Measurements from ENCODE around the gene CBL.
"Not testable (repeated sequence)": the region's sequence is repeated elsewhere in the genome, so short reads cannot be mapped to it uniquely, and the experiment has no call there.

CBL gene

GRCh38 chr11:119184399-119184798 lies 21.7 kb upstream of the CBL start:
- DNase-seq (ENCODE audit: low read depth in 2 of 2) = not testable (repeated sequence)

GRCh38 chr11:119185981-119186634 lies 20.0 kb upstream of the CBL start:
- no peak for DNase-seq (ENCODE audit: low read depth in 2 of 2)

- no peak for DNase-seq (ENCODE audit: low read depth in 2 of 2)
These were observed 18.8 kb upstream of the CBL start for GRCh38 chr11:119187123-119187892.

GRCh38 chr11:119188067-119188466 lies 18.1 kb upstream of the CBL start:
- no peak for DNase-seq (ENCODE audit: low read depth in 2 of 2)

GRCh38 chr11:119188887-119189286 lies 17.3 kb upstream of the CBL start:
- DNase-seq (ENCODE audit: low read depth in 2 of 2) = no peak

- DNase-seq (ENCODE audit: low read depth in 2 of 2) = no peak
These were observed 16.7 kb upstream of the CBL start for GRCh38 chr11:119189393-119189792.

- no peak for DNase-seq (ENCODE audit: low read depth in 2 of 2)
These were observed 15.6 kb upstream of the CBL start for GRCh38 chr11:119190531-119190930.

GRCh38 chr11:119191265-119191664 lies 14.9 kb upstream of the CBL start:
- DNase-seq (ENCODE audit: low read depth in 2 of 2) = not testable (repeated sequence)

GRCh38 chr11:119192111-119192510 lies 14.0 kb upstream of the CBL start:
- no peak for DNase-seq (ENCODE audit: low read depth in 2 of 2)

GRCh38 chr11:119193001-119193400 lies 13.1 kb upstream of the CBL start:
- DNase-seq (ENCODE audit: low read depth in 2 of 2) = no peak

- DNase-seq (ENCODE audit: low read depth in 2 of 2) = no peak
These were observed 12.5 kb upstream of the CBL start for GRCh38 chr11:119193626-119194025.

- DNase-seq (ENCODE audit: low read depth in 2 of 2) = no peak
These were observed 11.2 kb upstream of the CBL start for GRCh38 chr11:119194811-119195440.

GRCh38 chr11:119195680-119196079 lies 10.5 kb upstream of the CBL start:
- no peak for DNase-seq (ENCODE audit: low read depth in 2 of 2)

GRCh38 chr11:119196833-119197483 lies 9.2 kb upstream of the CBL start:
- peak; percentile 32 to 56 for DNase-seq (ENCODE audit: low read depth in 2 of 2)

- no peak for DNase-seq (ENCODE audit: low read depth in 2 of 2)
These were observed 7.2 kb upstream of the CBL start for GRCh38 chr11:119198925-119199324.

- not testable (repeated sequence) for DNase-seq (ENCODE audit: low read depth in 2 of 2)
These were observed 4.9 kb upstream of the CBL start for GRCh38 chr11:119201236-119201635.

GRCh38 chr11:119202554-119202953 lies 3.6 kb upstream of the CBL start:
- DNase-seq (ENCODE audit: low read depth in 2 of 2) = no peak

GRCh38 chr11:119204066-119204465 lies 2.1 kb upstream of the CBL start:
- DNase-seq (ENCODE audit: low read depth in 2 of 2) = no peak

- no peak for DNase-seq (ENCODE audit: low read depth in 2 of 2)
These were observed 1.1 kb upstream of the CBL start for GRCh38 chr11:119205080-119205479.

- peak; percentile 5 to 43 for DNase-seq (ENCODE audit: low read depth in 2 of 2)
These were observed 624 bp downstream of the CBL start for GRCh38 chr11:119206511-119207414.

GRCh38 chr11:119207415-119207960 lies 1.3 kb downstream of the CBL start:
- DNase-seq (ENCODE audit: low read depth in 2 of 2) = no peak

Measured in stimulated activated CD8-positive, alpha-beta memory T cell treated with anti-CD3 and anti-CD28 coated beads, Interleukin-7, amount 100 ng/mL, for 4 hours (primary cell).